ENCODE results near the gene FOXQ1. TPM values are rescaled to one million over a fixed set of nuclear protein-coding genes. Genes with fewer than 3 reads are reported as not detected.

Gene FOXQ1
- total RNA-seq, 1 experiment from 2014 or later, result 11.7 TPM

DNA sequence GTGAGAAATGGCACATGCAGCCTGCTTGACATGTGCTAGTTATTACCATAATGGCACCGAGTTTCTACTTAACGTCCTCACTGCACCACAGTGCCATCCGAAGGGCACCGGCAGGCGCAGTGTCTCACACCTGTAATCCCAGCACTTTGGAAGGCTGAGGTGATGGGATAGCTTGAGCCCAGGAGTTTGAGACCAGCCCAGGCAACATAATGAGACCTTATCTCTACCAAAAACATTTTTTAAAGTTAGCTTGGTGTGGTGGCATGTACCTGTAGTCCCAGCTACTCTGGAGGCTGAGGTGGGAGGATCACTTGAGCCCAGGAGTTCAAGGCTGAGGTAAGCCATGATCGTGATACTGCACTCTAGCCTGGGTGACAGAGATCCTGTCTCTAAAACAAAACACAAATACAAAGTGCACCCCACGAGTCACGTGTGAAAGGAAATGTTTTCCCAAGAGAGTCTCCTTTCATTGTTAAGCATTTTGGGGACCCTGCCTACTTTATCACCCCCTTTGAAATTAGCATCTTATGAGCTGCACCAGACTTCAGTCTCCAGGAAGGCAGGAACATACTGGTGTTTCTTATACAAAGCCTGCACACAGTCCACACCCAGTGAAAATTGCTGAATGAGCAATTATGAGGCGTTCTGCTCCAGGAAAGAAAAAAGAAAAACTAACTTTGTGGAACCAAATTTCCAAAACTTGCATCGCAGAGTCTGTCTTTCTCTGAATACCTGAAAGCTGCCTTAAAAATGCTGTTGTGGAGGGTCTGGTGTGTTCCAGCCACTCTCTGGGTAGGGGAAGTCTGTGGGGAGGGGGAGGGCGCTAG is 47.1 kb upstream of the FOXQ1 start:
- Histone ChIP-seq H3K9me3 (ENCODE audit: control insufficient read depth, insufficient read depth, low read depth, low read length) (no peaks in the 10 kb centered on the region), H3K4me1 (ENCODE audit: control insufficient read depth, insufficient read depth, low read length) (peaks cover 3% of the 10 kb centered on the region), H3K27me3 (ENCODE audit: control insufficient read depth, insufficient read depth, low read length) (no peaks in the 10 kb centered on the region), H3K4me3 (ENCODE audit: low read depth in 2 of 2, low read length in 2 of 2) (no peak overlapping the region), H3K27ac (ENCODE audit: low read length) (no peak overlapping the region), H3K36me3 (ENCODE audit: control insufficient read depth, insufficient read depth, low read length) (no peaks in the 10 kb centered on the region)
- ChIA-PET POLR2A (no interaction called here), CTCF (no interaction called here)
- BruUV-seq (replicated peaks), result no TSS peak
- intact Hi-C loops (cut with micrococcal nuclease; ENCODE audit: unreplicated experiment) (no loop called here), in situ Hi-C loops (cut with HindIII; ENCODE audit: low pct_unique_long_range_greater_than_20kb, low sequenced_read_pairs) (no loop called here)
- DNase-seq (ENCODE audit: low read depth, low spot score) (no peak), ATAC-seq (no peak)
- no peak for TF ChIP-seq SIN3A (IDR thresholded peaks at IDR 0.05; ENCODE audit: borderline replicate concordance, insufficient read depth, low read depth, low read length)
- no peak for TF ChIP-seq TCF7L2 (IDR thresholded peaks at IDR 0.05; ENCODE audit: low read depth, low read length)
- TF ChIP-seq POLR2AphosphoS5 (IDR thresholded peaks at IDR 0.05; ENCODE audit: low read depth, low read length), result no peak
- no peak for TF ChIP-seq REST (IDR thresholded peaks at IDR 0.05; ENCODE audit: insufficient read depth in 1 of 2, low read depth in 2 of 2, low read length in 1 of 2)
- no peak for TF ChIP-seq CTCF (IDR thresholded peaks at IDR 0.05)

DNA sequence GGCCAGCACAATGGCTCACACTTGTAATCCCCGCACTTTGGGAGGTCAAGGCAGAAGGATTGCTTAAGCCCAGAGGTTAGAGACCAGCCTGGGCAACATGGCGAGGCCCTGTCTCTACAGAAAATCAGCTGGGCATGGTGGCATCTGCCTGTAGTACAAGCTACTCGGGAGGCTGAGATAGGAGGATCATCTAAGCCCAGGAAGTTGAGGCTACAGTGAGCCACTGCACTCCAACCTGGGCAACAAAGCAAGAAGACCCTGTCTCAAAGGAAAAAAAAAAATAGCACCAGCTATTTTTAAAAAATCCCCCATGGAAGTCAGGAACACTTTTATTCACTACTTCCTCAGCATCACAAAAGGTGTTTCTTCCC is 45.2 kb upstream of the FOXQ1 start:
- ATAC-seq (no peak), DNase-seq (ENCODE audit: low read depth, low spot score) (no peak)
- no TSS peak for BruUV-seq (replicated peaks)
- TF ChIP-seq CTCF (IDR thresholded peaks at IDR 0.05) (no peak), SIN3A (IDR thresholded peaks at IDR 0.05; ENCODE audit: borderline replicate concordance, insufficient read depth, low read depth, low read length) (no peak), TCF7L2 (IDR thresholded peaks at IDR 0.05; ENCODE audit: low read depth, low read length) (no peak), REST (IDR thresholded peaks at IDR 0.05; ENCODE audit: insufficient read depth in 1 of 2, low read depth in 2 of 2, low read length in 1 of 2) (no peak), POLR2AphosphoS5 (IDR thresholded peaks at IDR 0.05; ENCODE audit: low read depth, low read length) (no peak)
- in situ Hi-C loops (cut with HindIII; ENCODE audit: low pct_unique_long_range_greater_than_20kb, low sequenced_read_pairs), result no loop called here
- intact Hi-C loops (cut with micrococcal nuclease; ENCODE audit: unreplicated experiment), result no loop called here
- Histone ChIP-seq H3K9me3 (ENCODE audit: control insufficient read depth, insufficient read depth, low read depth, low read length) (no peaks in the 10 kb centered on the region), H3K27ac (ENCODE audit: low read length) (no peak overlapping the region), H3K4me1 (ENCODE audit: control insufficient read depth, insufficient read depth, low read length) (peaks cover 3% of the 10 kb centered on the region), H3K36me3 (ENCODE audit: control insufficient read depth, insufficient read depth, low read length) (no peaks in the 10 kb centered on the region), H3K27me3 (ENCODE audit: control insufficient read depth, insufficient read depth, low read length) (no peaks in the 10 kb centered on the region), H3K4me3 (ENCODE audit: low read depth in 2 of 2, low read length in 2 of 2) (no peak overlapping the region)
- CTCF ChIA-PET, result no interaction called here
- POLR2A ChIA-PET, result no interaction called here

All from Panc1 (cell line).